VCaP (cell line): ENCODE data around the gene GNB3.

Experiments
- H3K27ac ChIP-seq: fragments of 450-650 bp; 2 replicates; pipeline ENCODE4 v1.5.1; 2017
- CTCF ChIP-seq: fragments of 450-650 bp; conservative IDR thresholded peaks from 2 replicates; pipeline ENCODE4 v1.5.1; 2017; ENCODE audit warnings: mild to moderate bottlenecking, moderate library complexity

GNB3 gene

GRCh38 chr12:6840761-6841515 is at the start of gene GNB3:
GNB3 (plus strand) TSS chr12:6840925; CDS start chr12:6841288, 363 bp downstream.
- no peak for TF ChIP-seq CTCF
- H3K27ac ChIP-seq = no peak within 1 kb of the TSS

- no peak for TF ChIP-seq CTCF
- H3K27ac ChIP-seq = no peak overlapping the region
These were observed 48.7 kb upstream of the GNB3 start for GRCh38 chr12:6791931-6792520.

GRCh38 chr12:6792522-6793201 is 48.1 kb upstream of the GNB3 start:
- no peak for TF ChIP-seq CTCF
- no peak overlapping the region for H3K27ac ChIP-seq

GRCh38 chr12:6795088-6795487 is 45.6 kb upstream of the GNB3 start:
- TF ChIP-seq CTCF = no peak
- H3K27ac ChIP-seq = no peak overlapping the region

GRCh38 chr12:6796576-6796975 is 44.1 kb upstream of the GNB3 start:
- no peak for TF ChIP-seq CTCF
- H3K27ac ChIP-seq = no peak overlapping the region

GRCh38 chr12:6799147-6799546 is 41.6 kb upstream of the GNB3 start:
- no peak overlapping the region for H3K27ac ChIP-seq
- TF ChIP-seq CTCF = no peak

- H3K27ac ChIP-seq = no peak overlapping the region
- TF ChIP-seq CTCF = no peak
These were observed 33.6 kb upstream of the GNB3 start for GRCh38 chr12:6807170-6807569.
